MM.1S (cell line): Measurements from ENCODE around the gene KRT39.

Experiments used
- DNase-seq: peaks from one replicate; pipeline ENCODE4 v3.0.0-alpha.2; 2015
- H2AFZ ChIP-seq: fragments of 300-600 bp; sonication (generic); 2 replicates; pipeline ENCODE4 v1.6.0; 2016; ENCODE audit warnings: antibody characterized with exemption, low read length
- H3F3A ChIP-seq: fragments of 300-600 bp; sonication (generic); 2 replicates; pipeline ENCODE4 v1.6.1; 2016; ENCODE audit warnings: mild to moderate bottlenecking, antibody characterized with exemption, low read length, moderate library complexity, mixed read lengths; ENCODE audit not compliant: insufficient read depth
- H3K27ac ChIP-seq: fragments of 300-600 bp; sonication (generic); 2 replicates; pipeline ENCODE4 v1.5.1; 2016; ENCODE audit warnings: mild to moderate bottlenecking, low read length
- H3K27me3 ChIP-seq: fragments of 300-600 bp; sonication (generic); replicated peaks from 2 replicates; pipeline ENCODE4 v1.6.0; 2016; ENCODE audit warnings: low read length; ENCODE audit not compliant: insufficient read depth
- H3K36me3 ChIP-seq: fragments of 300-600 bp; sonication (generic); replicated peaks from 2 replicates; pipeline ENCODE4 v1.6.1; 2016; ENCODE audit warnings: mild to moderate bottlenecking, low read length, mixed read lengths; ENCODE audit not compliant: insufficient read depth
- H3K4me1 ChIP-seq: fragments of 300-600 bp; sonication (generic); 2 replicates; pipeline ENCODE4 v1.6.1; 2016; ENCODE audit warnings: low read length, mixed read lengths
- H3K4me2 ChIP-seq: fragments of 300-600 bp; sonication (generic); 2 replicates; pipeline ENCODE4 v1.6.0; 2016; ENCODE audit warnings: low read depth, low read length
- H3K4me3 ChIP-seq: fragments of 300-600 bp; sonication (generic); 2 replicates; pipeline ENCODE4 v1.5.1; 2016; ENCODE audit warnings: low read length, mixed read lengths
- H3K79me2 ChIP-seq: fragments of 300-600 bp; sonication (generic); 2 replicates; pipeline ENCODE4 v1.6.1; 2016; ENCODE audit warnings: mixed run types, low read length, mixed read lengths
- H3K9ac ChIP-seq: fragments of 300-600 bp; sonication (generic); 2 replicates; pipeline ENCODE4 v1.6.1; 2016; ENCODE audit warnings: low read length, mixed read lengths
- H3K9me2 ChIP-seq: fragments of 300-600 bp; sonication (generic); replicated peaks from 2 replicates; pipeline ENCODE4 v1.6.1; 2016; ENCODE audit warnings: mild to moderate bottlenecking, low read length, mixed read lengths; ENCODE audit not compliant: insufficient read depth
- H3K9me3 ChIP-seq: fragments of 300-600 bp; sonication (generic); replicated peaks from 2 replicates; pipeline ENCODE4 v1.6.1; 2016; ENCODE audit warnings: mild to moderate bottlenecking, low read length, mixed read lengths; ENCODE audit not compliant: insufficient read depth
- H4K20me1 ChIP-seq: fragments of 300-600 bp; sonication (generic); 2 replicates; pipeline ENCODE4 v1.6.1; 2016; ENCODE audit warnings: mild to moderate bottlenecking, low read length, moderate library complexity, mixed read lengths; ENCODE audit not compliant: insufficient read depth
- EZH2 ChIP-seq: fragments of 300-600 bp; sonication (generic); optimal IDR thresholded peaks from 2 replicates; pipeline ENCODE3; 2017; ENCODE audit warnings: low read depth, mild to moderate bottlenecking, antibody characterized with exemption, low read length, mixed read lengths
- EZH2phosphoT487 ChIP-seq: fragments of 300-600 bp; sonication (generic); IDR thresholded peaks from 2 replicates; pipeline ENCODE4 v1.6.1; 2018; ENCODE audit warnings: antibody characterized with exemption, low read length
- TF ChIP-seq, protein P1 (sequence below): fragments of 300-600 bp; sonication (generic); IDR thresholded peaks from 2 replicates; pipeline ENCODE4 v1.5.1; 2016; ENCODE audit warnings: antibody characterized with exemption, low read length, mixed read lengths

The KRT39 gene

DNA sequence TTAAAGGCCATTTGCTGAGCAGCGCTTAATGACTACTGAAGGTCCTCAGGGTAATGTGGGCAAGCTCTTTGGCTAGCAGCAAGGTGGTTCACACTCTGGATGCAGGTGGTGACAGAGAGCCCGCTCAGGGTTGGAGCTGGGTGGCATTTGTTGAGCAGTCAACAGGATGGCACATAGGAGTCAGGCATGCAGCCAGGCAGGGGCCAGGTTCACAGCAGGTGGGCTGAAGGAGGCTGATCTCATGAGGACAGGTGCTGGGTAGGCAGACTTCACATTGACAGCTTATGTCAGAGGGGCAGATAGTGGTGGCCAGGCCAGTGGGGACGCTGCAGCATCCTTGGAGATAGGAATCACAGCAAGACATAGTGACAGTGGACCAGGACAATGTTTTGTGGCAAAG lies 37.6 kb upstream of the KRT39 start:
- H3F3A ChIP-seq, result no peaks in the 10 kb centered on the region
- H3K9me2 ChIP-seq, result no peaks in the 10 kb centered on the region; the same call in 1 of the 2 replicates
- H3K4me1 ChIP-seq, result no peaks in the 10 kb centered on the region
- no peaks in the 10 kb centered on the region for H3K36me3 ChIP-seq
- TF ChIP-seq, protein P1, sequence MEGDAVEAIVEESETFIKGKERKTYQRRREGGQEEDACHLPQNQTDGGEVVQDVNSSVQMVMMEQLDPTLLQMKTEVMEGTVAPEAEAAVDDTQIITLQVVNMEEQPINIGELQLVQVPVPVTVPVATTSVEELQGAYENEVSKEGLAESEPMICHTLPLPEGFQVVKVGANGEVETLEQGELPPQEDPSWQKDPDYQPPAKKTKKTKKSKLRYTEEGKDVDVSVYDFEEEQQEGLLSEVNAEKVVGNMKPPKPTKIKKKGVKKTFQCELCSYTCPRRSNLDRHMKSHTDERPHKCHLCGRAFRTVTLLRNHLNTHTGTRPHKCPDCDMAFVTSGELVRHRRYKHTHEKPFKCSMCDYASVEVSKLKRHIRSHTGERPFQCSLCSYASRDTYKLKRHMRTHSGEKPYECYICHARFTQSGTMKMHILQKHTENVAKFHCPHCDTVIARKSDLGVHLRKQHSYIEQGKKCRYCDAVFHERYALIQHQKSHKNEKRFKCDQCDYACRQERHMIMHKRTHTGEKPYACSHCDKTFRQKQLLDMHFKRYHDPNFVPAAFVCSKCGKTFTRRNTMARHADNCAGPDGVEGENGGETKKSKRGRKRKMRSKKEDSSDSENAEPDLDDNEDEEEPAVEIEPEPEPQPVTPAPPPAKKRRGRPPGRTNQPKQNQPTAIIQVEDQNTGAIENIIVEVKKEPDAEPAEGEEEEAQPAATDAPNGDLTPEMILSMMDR, result no peak
- TF ChIP-seq EZH2phosphoT487 (no peak), EZH2 (no peak)
- H3K27ac ChIP-seq, result no peak overlapping the region
- DNase-seq, result no peak
- H2AFZ ChIP-seq, result no peak overlapping the region
- H3K4me2 ChIP-seq, result no peak overlapping the region
- H3K27me3 ChIP-seq, result no peaks in the 10 kb centered on the region
- no peak overlapping the region for H3K9ac ChIP-seq
- no peaks in the 10 kb centered on the region for H3K79me2 ChIP-seq
- H3K4me3 ChIP-seq, result no peak overlapping the region
- no peaks in the 10 kb centered on the region for H4K20me1 ChIP-seq
- H3K9me3 ChIP-seq, result no peaks in the 10 kb centered on the region

DNA sequence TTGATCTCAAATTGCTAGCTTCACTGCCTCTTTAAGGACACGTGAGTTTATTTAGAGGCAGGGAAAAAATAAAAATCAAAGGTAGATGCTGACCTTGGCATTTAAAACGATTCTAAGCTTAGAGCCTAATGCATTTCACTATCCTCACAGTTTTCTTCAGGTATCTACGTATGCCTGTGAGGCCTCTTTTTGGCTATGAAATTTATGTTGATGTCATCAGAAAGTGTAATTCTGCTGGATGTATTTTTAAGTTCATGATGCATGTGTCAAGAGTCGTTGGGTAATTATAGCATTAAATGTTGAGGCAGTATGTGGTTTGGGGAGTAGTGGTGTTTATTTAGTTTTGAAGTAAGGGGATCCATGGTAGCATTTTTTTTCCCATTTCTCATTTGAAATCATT lies 37.2 kb upstream of the KRT39 start:
- no peak overlapping the region for H3K4me2 ChIP-seq
- H3K9ac ChIP-seq, result no peak overlapping the region
- no peak for TF ChIP-seq EZH2phosphoT487
- TF ChIP-seq EZH2, result no peak
- TF ChIP-seq, protein P1, result no peak
- no peak overlapping the region for H3K27ac ChIP-seq
- no peaks in the 10 kb centered on the region for H3K9me3 ChIP-seq
- H3K9me2 ChIP-seq, result no peaks in the 10 kb centered on the region; the same call in 1 of the 2 replicates
- H3K79me2 ChIP-seq, result no peaks in the 10 kb centered on the region
- H3K36me3 ChIP-seq, result no peaks in the 10 kb centered on the region
- H3K4me1 ChIP-seq, result no peaks in the 10 kb centered on the region
- DNase-seq, result no peak
- H3K27me3 ChIP-seq, result no peaks in the 10 kb centered on the region
- no peaks in the 10 kb centered on the region for H4K20me1 ChIP-seq
- no peaks in the 10 kb centered on the region for H3F3A ChIP-seq
- no peak overlapping the region for H2AFZ ChIP-seq
- H3K4me3 ChIP-seq, result no peak overlapping the region

DNA sequence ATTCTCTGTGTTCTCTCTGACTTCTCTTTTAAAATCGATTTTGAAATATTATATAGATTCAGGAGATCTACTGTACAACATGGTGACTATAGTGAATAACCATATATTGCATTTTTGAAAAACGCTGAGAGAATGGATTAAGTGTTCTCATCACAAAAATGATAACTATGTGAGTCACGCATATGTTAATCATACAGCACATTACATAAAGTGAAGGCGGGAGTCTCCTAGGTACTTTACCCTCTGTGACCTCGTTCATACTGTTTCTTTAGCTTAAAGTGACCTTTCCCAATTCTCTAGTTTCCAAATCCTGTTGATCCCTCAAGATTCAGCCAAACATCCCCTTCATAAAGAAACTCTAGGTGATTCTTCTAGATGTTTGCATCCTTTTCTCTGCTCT lies 36.1 kb upstream of the KRT39 start:
- H3F3A ChIP-seq, result no peaks in the 10 kb centered on the region
- TF ChIP-seq, protein P1, result no peak
- TF ChIP-seq EZH2 (no peak), EZH2phosphoT487 (no peak)
- no peaks in the 10 kb centered on the region for H3K36me3 ChIP-seq
- no peaks in the 10 kb centered on the region for H3K4me1 ChIP-seq
- no peak overlapping the region for H3K4me2 ChIP-seq
- H3K27me3 ChIP-seq, result no peaks in the 10 kb centered on the region
- H3K9me3 ChIP-seq, result no peaks in the 10 kb centered on the region
- no peaks in the 10 kb centered on the region for H3K79me2 ChIP-seq
- no peaks in the 10 kb centered on the region for H4K20me1 ChIP-seq
- H3K9ac ChIP-seq, result no peak overlapping the region
- DNase-seq, result no peak
- H2AFZ ChIP-seq, result no peak overlapping the region
- no peak overlapping the region for H3K27ac ChIP-seq
- H3K4me3 ChIP-seq, result no peak overlapping the region
- H3K9me2 ChIP-seq, result no peaks in the 10 kb centered on the region; the same call in 1 of the 2 replicates
